Measurements from ENCODE around the gene CCDC120.

CCDC120 gene

GRCh38 chrX:49064303-49064702 lies 5.5 kb downstream of the CCDC120 start:
- DNase-seq: no peak

- DNase-seq: no peak
These were observed 5.9 kb downstream of the CCDC120 start for GRCh38 chrX:49064735-49065134.

- no peak for DNase-seq
These were observed 7.5 kb downstream of the CCDC120 start for GRCh38 chrX:49066278-49066677.

GRCh38 chrX:49066690-49067089 lies 7.9 kb downstream of the CCDC120 start:
- no peak for DNase-seq

GRCh38 chrX:49067285-49068120 lies 8.7 kb downstream of the CCDC120 start:
- DNase-seq: no peak

- no peak for DNase-seq
These were observed 10.2 kb downstream of the CCDC120 start for GRCh38 chrX:49069038-49069437.

GRCh38 chrX:49070988-49071387 lies 12.2 kb downstream of the CCDC120 start:
- DNase-seq: no peak

GRCh38 chrX:49071877-49072711 lies 13.3 kb downstream of the CCDC120 start:
- DNase-seq: no peak

GRCh38 chrX:49072712-49073095 lies 13.9 kb downstream of the CCDC120 start:
- no peak for DNase-seq

GRCh38 chrX:49073601-49074575 lies 15.1 kb downstream of the CCDC120 start, which contains the start of gene PRAF2:
TSS of gene PRAF2 (minus strand) at chrX:49074002. CDS start at chrX:49073987, 15 bp downstream.
- DNase-seq: peak; percentile 80

- DNase-seq: no peak
These were observed 16.5 kb downstream of the CCDC120 start for GRCh38 chrX:49075347-49075746.

GRCh38 chrX:49077941-49078340 lies 19.1 kb downstream of the CCDC120 start:
- DNase-seq: no peak

- peak; percentile 48 for DNase-seq
These were observed 21.0 kb downstream of the CCDC120 start, which contains the start of gene WDR45 for GRCh38 chrX:49079489-49080428. TSS of gene WDR45 (minus strand) at chrX:49079887. CDS start at chrX:49078095, 1,792 bp downstream.

- no peak for DNase-seq
These were observed 23.6 kb downstream of the CCDC120 start for GRCh38 chrX:49082271-49082871.

- DNase-seq: no peak
These were observed 30.8 kb downstream of the CCDC120 start for GRCh38 chrX:49089553-49089952.

GRCh38 chrX:49096419-49096818 lies 37.6 kb downstream of the CCDC120 start:
- DNase-seq: no peak

GRCh38 chrX:49100704-49101628 lies 42.2 kb downstream of the CCDC120 start:
- DNase-seq: peak; percentile 84

GRCh38 chrX:49101629-49101984 lies 42.8 kb downstream of the CCDC120 start:
- no peak for DNase-seq

- no peak for DNase-seq
These were observed 43.4 kb downstream of the CCDC120 start for GRCh38 chrX:49102190-49102589.

GRCh38 chrX:49103637-49104036 lies 44.8 kb downstream of the CCDC120 start:
- DNase-seq: no peak

Data from effector CD8-positive, alpha-beta T cell (primary cell).